ENCODE data around the gene ANKMY1.

Gene ANKMY1

DNA sequence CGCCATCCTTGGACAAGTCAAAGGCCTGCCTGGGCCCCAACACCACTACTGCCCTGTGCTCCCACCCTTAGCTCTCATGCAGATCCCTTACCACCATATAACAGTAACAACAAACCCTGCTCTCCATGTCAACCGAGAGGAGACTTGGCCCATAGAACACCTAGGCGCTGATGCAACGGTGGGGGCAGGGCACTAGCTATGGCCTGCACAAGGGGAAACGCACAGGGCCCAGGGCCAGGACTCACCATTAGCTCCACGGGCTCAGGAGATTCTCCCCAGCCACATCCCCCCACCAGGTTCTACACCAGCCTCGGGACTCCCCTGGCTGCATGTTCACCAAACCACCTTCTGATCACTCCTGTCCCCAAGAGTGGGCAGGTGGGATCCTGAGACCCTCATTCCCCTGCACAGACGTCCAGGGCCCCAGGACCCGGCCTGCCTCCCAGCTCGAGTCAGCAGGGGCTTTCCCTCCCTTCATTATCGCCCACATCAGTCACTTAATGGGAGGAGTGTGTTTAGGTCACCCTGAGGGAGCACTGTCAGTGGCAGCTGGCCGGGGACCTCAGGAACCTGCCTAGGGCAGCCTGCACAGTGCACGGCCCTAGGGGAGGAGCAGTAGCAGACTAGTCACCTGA is 29.3 kb downstream of the ANKMY1 start:
- DNase-seq (ENCODE audit: low read depth), result no peak
- no peak overlapping the region for H3K4me3 ChIP-seq (ENCODE audit: low read depth, low read length)
- TF ChIP-seq, protein P1, sequence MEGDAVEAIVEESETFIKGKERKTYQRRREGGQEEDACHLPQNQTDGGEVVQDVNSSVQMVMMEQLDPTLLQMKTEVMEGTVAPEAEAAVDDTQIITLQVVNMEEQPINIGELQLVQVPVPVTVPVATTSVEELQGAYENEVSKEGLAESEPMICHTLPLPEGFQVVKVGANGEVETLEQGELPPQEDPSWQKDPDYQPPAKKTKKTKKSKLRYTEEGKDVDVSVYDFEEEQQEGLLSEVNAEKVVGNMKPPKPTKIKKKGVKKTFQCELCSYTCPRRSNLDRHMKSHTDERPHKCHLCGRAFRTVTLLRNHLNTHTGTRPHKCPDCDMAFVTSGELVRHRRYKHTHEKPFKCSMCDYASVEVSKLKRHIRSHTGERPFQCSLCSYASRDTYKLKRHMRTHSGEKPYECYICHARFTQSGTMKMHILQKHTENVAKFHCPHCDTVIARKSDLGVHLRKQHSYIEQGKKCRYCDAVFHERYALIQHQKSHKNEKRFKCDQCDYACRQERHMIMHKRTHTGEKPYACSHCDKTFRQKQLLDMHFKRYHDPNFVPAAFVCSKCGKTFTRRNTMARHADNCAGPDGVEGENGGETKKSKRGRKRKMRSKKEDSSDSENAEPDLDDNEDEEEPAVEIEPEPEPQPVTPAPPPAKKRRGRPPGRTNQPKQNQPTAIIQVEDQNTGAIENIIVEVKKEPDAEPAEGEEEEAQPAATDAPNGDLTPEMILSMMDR (IDR thresholded peaks at IDR 0.05; ENCODE audit: control insufficient read depth, extremely low read depth, insufficient read depth), result no peak

DNA sequence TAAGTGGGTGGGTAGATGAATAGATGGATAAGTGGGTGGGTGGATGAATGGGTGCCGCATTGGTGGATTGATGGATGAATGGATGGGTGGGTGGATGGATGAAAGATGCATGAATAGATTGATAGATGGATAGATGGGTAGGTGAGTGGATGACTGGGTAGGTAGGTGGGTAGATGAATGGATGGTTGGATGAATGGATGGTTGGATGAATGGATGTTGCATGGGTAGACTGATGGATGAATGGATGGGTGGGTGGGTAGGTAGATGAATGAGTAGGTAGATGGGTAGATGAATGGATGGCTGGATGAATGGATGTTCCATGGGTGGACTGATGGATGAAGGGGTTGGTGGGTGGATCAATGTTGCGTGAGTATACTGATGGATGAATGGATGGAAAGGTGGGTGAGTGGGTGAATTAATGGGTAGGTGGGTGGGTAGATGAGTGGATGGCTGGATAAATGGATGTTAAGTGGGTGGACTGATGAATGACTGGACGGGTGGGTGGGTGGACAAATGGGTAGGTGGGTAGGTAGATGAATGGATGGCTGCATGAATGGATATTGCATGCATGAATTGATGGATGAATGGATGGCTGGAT is 30.5 kb downstream of the ANKMY1 start:
- TF ChIP-seq, protein P1 (IDR thresholded peaks at IDR 0.05; ENCODE audit: control insufficient read depth, extremely low read depth, insufficient read depth), result no peak
- DNase-seq (ENCODE audit: low read depth), result no peak
- H3K4me3 ChIP-seq (ENCODE audit: low read depth, low read length), result no peak overlapping the region

DNA sequence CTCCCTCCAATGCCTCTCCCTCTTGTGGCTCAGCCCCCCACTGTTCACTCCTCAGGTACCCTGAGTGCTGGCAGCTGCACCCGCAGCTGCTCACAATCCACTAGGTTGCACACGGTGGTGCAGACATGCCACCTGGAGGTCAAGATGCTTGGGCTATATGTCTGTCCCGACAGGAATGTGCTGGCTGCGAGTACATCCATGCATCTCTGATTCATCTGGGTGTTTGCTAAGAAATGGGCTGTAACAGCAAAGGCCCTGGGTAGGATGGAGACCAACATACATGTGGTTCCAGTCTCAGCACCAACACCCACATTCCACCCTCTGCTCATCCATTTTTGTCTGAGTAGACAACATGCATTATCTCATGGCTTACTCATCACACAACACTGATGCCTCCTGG is 31.3 kb downstream of the ANKMY1 start:
- no peak for DNase-seq (ENCODE audit: low read depth)
- TF ChIP-seq, protein P1 (IDR thresholded peaks at IDR 0.05; ENCODE audit: control insufficient read depth, extremely low read depth, insufficient read depth), result no peak
- H3K4me3 ChIP-seq (ENCODE audit: low read depth, low read length), result no peak overlapping the region

DNA sequence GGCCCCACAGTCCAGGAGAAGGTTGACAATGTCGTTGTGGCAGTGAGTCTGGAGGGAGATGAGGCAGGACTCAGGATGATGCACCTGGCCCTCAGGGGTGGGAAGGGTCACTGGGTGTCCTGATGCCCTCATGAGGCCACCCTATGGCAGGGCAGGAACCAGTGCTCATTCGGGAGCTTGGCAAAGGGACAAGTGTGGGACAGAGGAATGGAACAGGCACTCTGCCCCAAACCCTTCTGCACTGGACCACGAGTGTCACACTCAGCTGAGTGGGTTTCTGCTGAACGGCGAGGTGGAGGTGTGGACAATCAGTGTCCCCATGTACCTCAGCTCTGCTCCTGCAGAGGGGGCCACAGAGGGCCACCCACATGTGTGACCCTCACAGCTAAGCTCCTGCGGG is 32.0 kb downstream of the ANKMY1 start:
- no peak for DNase-seq (ENCODE audit: low read depth)
- TF ChIP-seq, protein P1 (IDR thresholded peaks at IDR 0.05; ENCODE audit: control insufficient read depth, extremely low read depth, insufficient read depth), result no peak

DNA sequence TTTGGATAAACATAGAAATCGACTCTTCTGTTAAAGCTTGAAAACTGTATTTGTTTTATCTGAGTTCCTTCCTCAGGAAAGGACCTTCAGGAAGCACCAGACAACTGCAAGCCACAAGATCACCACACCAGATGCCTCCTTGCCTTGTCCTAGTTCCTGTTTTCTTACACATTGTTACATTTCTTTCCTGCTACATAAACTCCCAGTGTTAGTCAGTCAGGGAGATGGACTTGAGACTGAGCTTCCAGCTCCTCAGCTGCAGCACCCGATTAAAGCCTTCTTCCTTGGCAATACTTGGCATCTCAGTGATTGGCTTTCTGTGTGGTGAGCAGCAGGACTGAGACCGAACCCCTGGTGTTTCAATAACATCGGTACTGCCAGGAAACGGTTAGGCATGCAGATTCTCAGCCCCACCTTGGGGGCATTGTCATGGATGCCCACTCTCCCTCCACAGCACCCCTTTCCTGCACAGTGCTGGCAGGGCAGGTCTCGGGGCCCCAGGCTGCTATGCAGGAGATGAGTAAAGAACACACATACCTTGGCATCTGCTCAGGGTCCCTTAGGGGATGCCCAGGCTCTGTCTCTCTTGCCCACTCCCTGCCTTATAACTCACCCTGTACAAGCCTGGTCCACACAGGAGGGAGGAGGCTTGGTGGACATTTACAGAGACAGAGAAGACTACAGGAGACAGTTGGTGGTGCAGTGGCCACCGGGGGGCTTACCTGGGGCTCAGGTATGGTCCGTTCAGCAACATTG is 32.6 kb downstream of the ANKMY1 start:
- TF ChIP-seq, protein P1 (IDR thresholded peaks at IDR 0.05; ENCODE audit: control insufficient read depth, extremely low read depth, insufficient read depth), result no peak
- no peak overlapping the region for H3K4me3 ChIP-seq (ENCODE audit: low read depth, low read length)
- no peak for DNase-seq (ENCODE audit: low read depth)

More for the DNA sequence above, 32.0 kb downstream of the ANKMY1 start:
- H3K4me3 ChIP-seq (ENCODE audit: low read depth, low read length), result no peak overlapping the region

DNA sequence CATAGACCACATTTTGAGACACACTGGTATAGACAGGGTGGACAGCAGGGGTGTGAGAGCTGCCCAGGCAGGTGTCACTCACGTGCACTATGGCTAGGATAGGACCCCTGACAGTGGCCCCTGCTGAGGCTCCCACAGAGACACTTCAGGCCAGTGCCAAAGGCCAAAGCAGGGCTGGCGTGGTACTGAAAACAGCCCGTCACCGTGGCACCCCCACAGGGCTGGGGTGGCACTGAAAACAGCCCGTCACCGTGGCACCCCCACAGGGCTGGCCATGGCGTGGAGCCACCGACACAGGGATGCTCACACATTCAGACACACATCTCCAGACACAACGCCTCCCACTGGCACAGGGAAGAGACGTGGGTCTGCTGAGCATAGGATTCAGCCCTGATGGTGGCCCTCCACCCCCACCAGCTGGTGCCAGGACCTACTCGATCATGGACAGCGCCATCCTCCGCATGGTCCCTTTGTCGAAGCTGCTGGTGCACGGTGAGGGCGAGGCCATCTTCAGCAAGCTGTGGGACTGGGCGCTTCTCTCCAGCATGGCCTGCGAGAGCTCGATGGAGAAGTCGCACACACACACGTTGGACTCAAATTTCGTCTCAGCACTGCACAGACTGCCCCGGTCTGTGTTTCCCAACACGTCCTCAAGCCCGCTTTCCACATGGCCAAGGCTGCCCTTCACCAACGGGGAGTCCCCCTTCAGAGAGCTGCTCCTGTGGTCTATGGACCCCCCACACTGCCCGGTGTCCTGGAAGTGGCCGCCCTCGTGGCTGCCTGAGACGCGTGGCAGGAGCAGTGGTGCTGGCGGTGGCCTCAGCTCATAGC is 34.1 kb downstream of the ANKMY1 start:
- DNase-seq (ENCODE audit: low read depth), result no peak
- H3K4me3 ChIP-seq (ENCODE audit: low read depth, low read length), result no peak overlapping the region

More for the DNA sequence above, 34.1 kb downstream of the ANKMY1 start:
- TF ChIP-seq, protein P1 (IDR thresholded peaks at IDR 0.05; ENCODE audit: control insufficient read depth, extremely low read depth, insufficient read depth), result no peak
